Measurements from ENCODE around the gene ARL5C. TPM values are rescaled to one million over a fixed set of nuclear protein-coding genes. Genes with fewer than 3 reads are reported as not detected.
"Not testable (repeated sequence)": the region's sequence is repeated elsewhere in the genome, so short reads cannot be mapped to it uniquely, and the experiment has no call there.

ARL5C gene
- total RNA-seq, 1 donor from 2014 or later = not detected

GRCh38 chr17:39126436-39126835 is 39.5 kb downstream of the ARL5C start:
- Histone ChIP-seq H4K20me1 (ENCODE audit: low read depth) (no peaks in the 10 kb centered on the region), H3K9me3 (ENCODE audit: low read depth) (no peaks in the 10 kb centered on the region), H3K36me3 (no peaks in the 10 kb centered on the region), H3K4me3 (no peak overlapping the region), H3F3A (ENCODE audit: low read depth) (no peaks in the 10 kb centered on the region), H3K9ac (no peak overlapping the region), H3K27ac (no peak overlapping the region), H3K79me2 (ENCODE audit: low read depth) (no peaks in the 10 kb centered on the region), H3K4me2 (no peak overlapping the region), H2AFZ (replicated peaks) (no peak overlapping the region), H3K27me3 (no peaks in the 10 kb centered on the region), H3K4me1 (no peaks in the 10 kb centered on the region)
- no peak overlapping the region for H3K27ac Mint-ChIP-seq
- no peaks in the 10 kb centered on the region for H3K36me3 Mint-ChIP-seq
- no peak for DNase-seq (ENCODE audit: low spot score)
- H3K9me3 Mint-ChIP-seq = no peaks in the 10 kb centered on the region
- no peaks in the 10 kb centered on the region for H3K4me1 Mint-ChIP-seq
- no peak for TF ChIP-seq EZH2phosphoT487 (IDR thresholded peaks at IDR 0.05)
- no peak overlapping the region for H3K4me3 Mint-ChIP-seq
- peaks cover 6% of the 10 kb centered on the region for H3K27me3 Mint-ChIP-seq (ENCODE audit: insufficient read depth, low read depth)

GRCh38 chr17:39125143-39125875 is 40.7 kb downstream of the ARL5C start:
- Histone ChIP-seq H3K9ac (no peak overlapping the region), H4K20me1 (ENCODE audit: low read depth) (no peaks in the 10 kb centered on the region), H3K4me1 (no peaks in the 10 kb centered on the region), H3K4me2 (no peak overlapping the region), H3K79me2 (ENCODE audit: low read depth) (no peaks in the 10 kb centered on the region), H3K9me3 (ENCODE audit: low read depth) (no peaks in the 10 kb centered on the region), H3F3A (ENCODE audit: low read depth) (no peaks in the 10 kb centered on the region), H3K27me3 (no peaks in the 10 kb centered on the region), H3K27ac (no peak overlapping the region), H2AFZ (replicated peaks) (no peak overlapping the region), H3K36me3 (no peaks in the 10 kb centered on the region), H3K4me3 (no peak overlapping the region)
- Mint-ChIP-seq H3K4me3 (no peak overlapping the region), H3K27me3 (ENCODE audit: insufficient read depth, low read depth) (peaks cover 6% of the 10 kb centered on the region), H3K9me3 (no peaks in the 10 kb centered on the region), H3K4me1 (no peaks in the 10 kb centered on the region), H3K27ac (no peak overlapping the region), H3K36me3 (no peaks in the 10 kb centered on the region)
- TF ChIP-seq EZH2 (IDR thresholded peaks at IDR 0.05) (no peak), EZH2phosphoT487 (IDR thresholded peaks at IDR 0.05) (no peak), CTCF (IDR thresholded peaks at IDR 0.05) (no peak)
- DNase-seq (ENCODE audit: low spot score) = no peak

GRCh38 chr17:39123627-39124026 is 42.3 kb downstream of the ARL5C start:
- Histone ChIP-seq H3K9ac (no peak overlapping the region), H3K79me2 (ENCODE audit: low read depth) (no peaks in the 10 kb centered on the region), H3K4me1 (no peaks in the 10 kb centered on the region), H2AFZ (replicated peaks) (no peak overlapping the region), H3F3A (ENCODE audit: low read depth) (no peaks in the 10 kb centered on the region), H3K27me3 (no peaks in the 10 kb centered on the region), H3K9me3 (ENCODE audit: low read depth) (no peaks in the 10 kb centered on the region), H3K27ac (no peak overlapping the region), H3K36me3 (no peaks in the 10 kb centered on the region), H3K4me3 (no peak overlapping the region), H4K20me1 (ENCODE audit: low read depth) (no peaks in the 10 kb centered on the region), H3K4me2 (no peak overlapping the region)
- Mint-ChIP-seq H3K4me1 (no peaks in the 10 kb centered on the region), H3K9me3 (no peaks in the 10 kb centered on the region), H3K36me3 (no peaks in the 10 kb centered on the region), H3K27me3 (ENCODE audit: insufficient read depth, low read depth) (peaks cover 9% of the 10 kb centered on the region), H3K4me3 (no peak overlapping the region), H3K27ac (no peak overlapping the region)
- TF ChIP-seq EZH2phosphoT487 (IDR thresholded peaks at IDR 0.05) (no peak), EZH2 (IDR thresholded peaks at IDR 0.05) (no peak), CTCF (IDR thresholded peaks at IDR 0.05) (no peak)
- no peak for DNase-seq (ENCODE audit: low spot score)

- no peaks in the 10 kb centered on the region for H3K9me3 ChIP-seq (ENCODE audit: low read depth)
- H3K79me2 ChIP-seq (ENCODE audit: low read depth) = no peaks in the 10 kb centered on the region
- H3K36me3 ChIP-seq = no peaks in the 10 kb centered on the region
- no peak for DNase-seq (ENCODE audit: low spot score)
- H4K20me1 ChIP-seq (ENCODE audit: low read depth) = no peaks in the 10 kb centered on the region
- H3K9ac ChIP-seq = no peak overlapping the region
- TF ChIP-seq EZH2 (IDR thresholded peaks at IDR 0.05) (no peak), EZH2phosphoT487 (IDR thresholded peaks at IDR 0.05) (no peak), CTCF (IDR thresholded peaks at IDR 0.05) (no peak)
- H3K4me3 Mint-ChIP-seq = no peak overlapping the region
- no peaks in the 10 kb centered on the region for H3K36me3 Mint-ChIP-seq
- H3K27me3 ChIP-seq = no peaks in the 10 kb centered on the region
- H2AFZ ChIP-seq (replicated peaks) = no peak overlapping the region
- peaks cover 11% of the 10 kb centered on the region for H3K27me3 Mint-ChIP-seq (ENCODE audit: insufficient read depth, low read depth)
- no peak overlapping the region for H3K4me3 ChIP-seq
- H3K4me1 ChIP-seq = no peaks in the 10 kb centered on the region
- H3K4me2 ChIP-seq = no peak overlapping the region
- H3K27ac Mint-ChIP-seq = no peak overlapping the region
- H3K4me1 Mint-ChIP-seq = no peaks in the 10 kb centered on the region
- no peaks in the 10 kb centered on the region for H3K9me3 Mint-ChIP-seq
- H3K27ac ChIP-seq = no peak overlapping the region
- H3F3A ChIP-seq (ENCODE audit: low read depth) = no peaks in the 10 kb centered on the region
These were observed 43.0 kb downstream of the ARL5C start for GRCh38 chr17:39122991-39123390.

- H3K4me1 ChIP-seq; H3K9me3 Mint-ChIP-seq; H3K4me3 ChIP-seq; H3K4me2 ChIP-seq; H3K4me1 Mint-ChIP-seq; H3F3A ChIP-seq (ENCODE audit: low read depth); DNase-seq (ENCODE audit: low spot score); H3K9ac ChIP-seq; H3K36me3 Mint-ChIP-seq; H3K4me3 Mint-ChIP-seq; H3K27ac Mint-ChIP-seq; H4K20me1 ChIP-seq (ENCODE audit: low read depth); H2AFZ ChIP-seq (replicated peaks); H3K36me3 ChIP-seq; H3K27ac ChIP-seq; H3K79me2 ChIP-seq (ENCODE audit: low read depth); H3K27me3 ChIP-seq; H3K9me3 ChIP-seq (ENCODE audit: low read depth): not testable (repeated sequence)
- peaks cover 11% of the 10 kb centered on the region for H3K27me3 Mint-ChIP-seq (ENCODE audit: insufficient read depth, low read depth)
These were observed 44.0 kb downstream of the ARL5C start for GRCh38 chr17:39121919-39122318.
